ENCODE measurements around the gene CUX1. TPM values are rescaled to one million over a fixed set of nuclear protein-coding genes. Genes with fewer than 3 reads are reported as not detected.

CUX1 gene
- total RNA-seq, 2 donors from 2014 or later, result 42.0 to 47.5 TPM

DNA sequence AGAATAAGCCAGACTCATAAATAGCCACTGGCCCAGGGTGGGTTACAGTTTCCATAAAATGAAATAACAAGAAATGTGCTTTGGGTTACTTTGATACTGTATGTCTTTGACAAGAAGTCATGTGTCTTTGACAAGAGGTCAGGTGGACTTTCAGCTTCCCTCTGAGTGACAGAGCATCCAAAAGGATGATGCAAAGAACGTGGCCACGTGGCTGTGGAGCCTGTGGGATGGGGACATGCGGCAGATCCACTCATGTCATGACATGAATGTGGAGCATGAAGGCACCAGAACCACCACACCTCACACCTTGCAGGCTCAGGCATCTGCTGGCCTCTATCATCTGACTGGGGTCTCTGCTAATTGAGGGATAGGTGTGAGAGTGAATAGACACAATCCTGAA lies 37.1 kb upstream of the CUX1 start:
- Histone ChIP-seq H3K36me3 (replicated peaks in 1 of 2; ENCODE audit: insufficient read depth in 1 of 2, low read depth in 2 of 2) (no peaks in the 10 kb centered on the region), H3K4me3 (no peak overlapping the region), H3K9me3 (no peaks in the 10 kb centered on the region), H3K27me3 (no peaks in the 10 kb centered on the region), H3K4me1 (peaks cover 5% of the 10 kb centered on the region), H3K27ac (no peak overlapping the region)
- intact Hi-C loops (cut with DNase I), result no loop called here
- ATAC-seq (no peak), DNase-seq (no peak)
- 71 to 84% methylated on average over 3 of the region's 3 CpGs for WGBS, 2 donors
- no peak for TF ChIP-seq POLR2A (IDR thresholded peaks at IDR 0.05)
- TF ChIP-seq, protein P1, sequence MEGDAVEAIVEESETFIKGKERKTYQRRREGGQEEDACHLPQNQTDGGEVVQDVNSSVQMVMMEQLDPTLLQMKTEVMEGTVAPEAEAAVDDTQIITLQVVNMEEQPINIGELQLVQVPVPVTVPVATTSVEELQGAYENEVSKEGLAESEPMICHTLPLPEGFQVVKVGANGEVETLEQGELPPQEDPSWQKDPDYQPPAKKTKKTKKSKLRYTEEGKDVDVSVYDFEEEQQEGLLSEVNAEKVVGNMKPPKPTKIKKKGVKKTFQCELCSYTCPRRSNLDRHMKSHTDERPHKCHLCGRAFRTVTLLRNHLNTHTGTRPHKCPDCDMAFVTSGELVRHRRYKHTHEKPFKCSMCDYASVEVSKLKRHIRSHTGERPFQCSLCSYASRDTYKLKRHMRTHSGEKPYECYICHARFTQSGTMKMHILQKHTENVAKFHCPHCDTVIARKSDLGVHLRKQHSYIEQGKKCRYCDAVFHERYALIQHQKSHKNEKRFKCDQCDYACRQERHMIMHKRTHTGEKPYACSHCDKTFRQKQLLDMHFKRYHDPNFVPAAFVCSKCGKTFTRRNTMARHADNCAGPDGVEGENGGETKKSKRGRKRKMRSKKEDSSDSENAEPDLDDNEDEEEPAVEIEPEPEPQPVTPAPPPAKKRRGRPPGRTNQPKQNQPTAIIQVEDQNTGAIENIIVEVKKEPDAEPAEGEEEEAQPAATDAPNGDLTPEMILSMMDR (IDR thresholded peaks at IDR 0.05), result no peak

GRCh38 chr7:101781439-101781838 lies 36.0 kb upstream of the CUX1 start:
- TF ChIP-seq, protein P1 (IDR thresholded peaks at IDR 0.05), result no peak
- no peak for TF ChIP-seq POLR2A (IDR thresholded peaks at IDR 0.05)
- WGBS, 2 donors, result 44 to 49% methylated on average over 8 of the region's 8 CpGs
- Histone ChIP-seq H3K4me1 (peaks cover 5% of the 10 kb centered on the region), H3K4me3 (no peak overlapping the region), H3K9me3 (no peaks in the 10 kb centered on the region), H3K27me3 (no peaks in the 10 kb centered on the region), H3K36me3 (replicated peaks in 1 of 2; ENCODE audit: insufficient read depth in 1 of 2, low read depth in 2 of 2) (no peaks in the 10 kb centered on the region), H3K27ac (no peak overlapping the region)
- intact Hi-C loops (cut with DNase I), result no loop called here
- no peak for ATAC-seq
- DNase-seq, result peak in 3 of 4 donors; percentile 14 to 26 (median 16)

DNA sequence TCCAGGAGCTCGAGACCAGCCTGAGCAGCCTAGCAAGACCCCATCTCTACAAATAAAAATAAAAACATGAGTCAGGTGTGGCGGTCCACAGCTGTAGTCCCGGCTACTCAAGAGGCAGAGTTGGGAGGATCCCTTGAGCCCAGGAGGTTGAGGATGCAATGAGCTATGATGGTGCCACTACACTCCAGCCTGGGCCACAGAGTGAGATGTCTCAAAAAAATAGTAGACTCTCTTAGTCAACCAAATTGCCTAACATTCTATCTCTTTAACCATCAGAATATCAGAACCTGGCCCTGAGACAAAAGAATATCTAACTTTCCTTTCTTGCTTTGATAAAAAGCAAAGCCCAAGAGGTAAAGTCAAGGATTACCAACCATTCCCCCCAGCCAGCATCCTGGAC lies 35.0 kb upstream of the CUX1 start:
- Histone ChIP-seq H3K9me3 (no peaks in the 10 kb centered on the region), H3K4me3 (no peak overlapping the region), H3K27ac (no peak overlapping the region), H3K27me3 (no peaks in the 10 kb centered on the region), H3K36me3 (replicated peaks in 1 of 2; ENCODE audit: insufficient read depth in 1 of 2, low read depth in 2 of 2) (no peaks in the 10 kb centered on the region), H3K4me1 (peaks cover 5% of the 10 kb centered on the region)
- intact Hi-C loops (cut with DNase I), result no loop called here
- ATAC-seq (no peak), DNase-seq (no peak)
- TF ChIP-seq, protein P1 (IDR thresholded peaks at IDR 0.05), result no peak
- no peak for TF ChIP-seq POLR2A (IDR thresholded peaks at IDR 0.05)
- 82 to 90% methylated on average over 3 of the region's 3 CpGs for WGBS, 2 donors

GRCh38 chr7:101782896-101783295 lies 34.5 kb upstream of the CUX1 start:
- 72 to 78% methylated on average over 3 of the region's 3 CpGs for WGBS, 2 donors
- no peaks in the 10 kb centered on the region for H3K36me3 ChIP-seq (replicated peaks in 1 of 2; ENCODE audit: insufficient read depth in 1 of 2, low read depth in 2 of 2)

More at GRCh38 chr7:101782896-101783295, 34.5 kb upstream of the CUX1 start:
- TF ChIP-seq POLR2A (IDR thresholded peaks at IDR 0.05), result no peak
- TF ChIP-seq, protein P1 (IDR thresholded peaks at IDR 0.05), result no peak
- H3K4me3 ChIP-seq, result no peak overlapping the region
- DNase-seq (no peak), ATAC-seq (no peak)
- no peaks in the 10 kb centered on the region for H3K27me3 ChIP-seq
- no peak overlapping the region for H3K27ac ChIP-seq
- H3K9me3 ChIP-seq, result no peaks in the 10 kb centered on the region
- intact Hi-C loops (cut with DNase I), result no loop called here
- peaks cover 5% of the 10 kb centered on the region for H3K4me1 ChIP-seq

Measured in body of pancreas (tissue), 4 donors.